OCI-LY1 (cell line): ENCODE results near the gene TTC16.

Experiments used
- H2AFZ ChIP-seq: fragments of 200-600 bp; sonication (generic), shearing (Covaris generic); 2 replicates; pipeline ENCODE4 v1.6.0; 2014; ENCODE audit warnings: antibody characterized with exemption, mild to moderate bottlenecking, low read length
- H3F3A ChIP-seq: fragments of 200-600 bp; sonication (generic), shearing (Covaris generic); 2 replicates; pipeline ENCODE4 v1.6.0; 2014; ENCODE audit warnings: mild to moderate bottlenecking, antibody characterized with exemption, low read length, moderate library complexity; ENCODE audit not compliant: insufficient read depth
- H3K27ac ChIP-seq: fragments of 200-600 bp; sonication (generic); 2 replicates; pipeline ENCODE4 v1.5.1; 2014; ENCODE audit warnings: low read length, mixed run types, mild to moderate bottlenecking, low read depth; ENCODE audit not compliant: poor library complexity, severe bottlenecking
- H3K27me3 ChIP-seq: fragments of 200-600 bp; sonication (generic); 2 replicates; pipeline ENCODE4 v1.6.0; 2014; ENCODE audit warnings: antibody characterized with exemption, mild to moderate bottlenecking, low read length, moderate library complexity; ENCODE audit not compliant: insufficient read depth
- H3K36me3 ChIP-seq: fragments of 200-600 bp; sonication (generic); 2 replicates; pipeline ENCODE4 v1.6.1; 2014; ENCODE audit warnings: mild to moderate bottlenecking, antibody characterized with exemption, low read length, moderate library complexity, mixed read lengths; ENCODE audit not compliant: insufficient read depth
- H3K4me1 ChIP-seq: fragments of 200-600 bp; sonication (generic); 2 replicates; pipeline ENCODE4 v1.5.1; 2014; ENCODE audit warnings: mild to moderate bottlenecking, low read length, moderate library complexity; ENCODE audit not compliant: insufficient read depth, severe bottlenecking
- H3K4me2 ChIP-seq: fragments of 200-600 bp; sonication (generic), shearing (Covaris generic); 2 replicates; pipeline ENCODE4 v1.6.1; 2014; ENCODE audit warnings: low read length
- H3K4me3 ChIP-seq: fragments of 200-600 bp; sonication (generic); 2 replicates; pipeline ENCODE4 v1.5.1; 2014; ENCODE audit warnings: low read length, low read depth, mild to moderate bottlenecking, mixed read lengths; ENCODE audit not compliant: poor library complexity, severe bottlenecking
- H3K79me2 ChIP-seq: fragments of 200-600 bp; shearing (Covaris generic); 2 replicates; pipeline ENCODE4 v1.6.1; 2016; ENCODE audit warnings: mixed run types, low read length, mixed read lengths; ENCODE audit not compliant: insufficient read depth
- H3K9ac ChIP-seq: fragments of 200-600 bp; sonication (generic), shearing (Covaris generic); 2 replicates; pipeline ENCODE4 v1.6.1; 2014; ENCODE audit warnings: mild to moderate bottlenecking, low read length, mixed read lengths
- H3K9me2 ChIP-seq: fragments of 200-600 bp; sonication (generic), shearing (Covaris generic); 2 replicates; pipeline ENCODE4 v1.6.1; 2014; ENCODE audit warnings: low read depth, mild to moderate bottlenecking, low read length, mixed read lengths
- H3K9me3 ChIP-seq: fragments of 200-600 bp; shearing (Covaris generic); 2 replicates; pipeline ENCODE4 v1.6.1; 2014; ENCODE audit warnings: low read length, mixed read lengths
- H4K20me1 ChIP-seq: fragments of 200-600 bp; sonication (generic), shearing (Covaris generic); 2 replicates; pipeline ENCODE4 v1.6.0; 2016; ENCODE audit warnings: mild to moderate bottlenecking, low read length; ENCODE audit not compliant: insufficient read depth
- EZH2 ChIP-seq: fragments of 200-600 bp; sonication (generic), shearing (Covaris generic); IDR thresholded peaks from 2 replicates; pipeline ENCODE4 v1.8.0; 2017; ENCODE audit warnings: borderline replicate concordance, mixed run types, mild to moderate bottlenecking, antibody characterized with exemption, low read length, moderate library complexity, mixed read lengths
- TF ChIP-seq, protein P1 (sequence below): fragments of 200-600 bp; sonication (generic), shearing (Covaris generic); IDR thresholded peaks from 2 replicates; pipeline ENCODE4 v1.5.1; 2017; ENCODE audit warnings: mild to moderate bottlenecking, antibody characterized with exemption, low read length, moderate library complexity, mixed read lengths

The TTC16 gene

GRCh38 chr9:127694890-127695720 lies 20.8 kb upstream of the TTC16 start:
- Histone ChIP-seq H3K27ac (no peak overlapping the region), H3K4me3 (no peak overlapping the region), H3K79me2 (no peaks in the 10 kb centered on the region), H2AFZ (no peak overlapping the region), H3F3A (no peaks in the 10 kb centered on the region), H4K20me1 (no peaks in the 10 kb centered on the region), H3K4me1 (peaks cover 10% of the 10 kb centered on the region), H3K4me2 (no peak overlapping the region), H3K9me3 (no peaks in the 10 kb centered on the region), H3K27me3 (no peaks in the 10 kb centered on the region; the same call in none of the 2 replicates), H3K9me2 (no peaks in the 10 kb centered on the region), H3K36me3 (no peaks in the 10 kb centered on the region), H3K9ac (no peak overlapping the region)
- TF ChIP-seq EZH2: no peak
- TF ChIP-seq, protein P1, sequence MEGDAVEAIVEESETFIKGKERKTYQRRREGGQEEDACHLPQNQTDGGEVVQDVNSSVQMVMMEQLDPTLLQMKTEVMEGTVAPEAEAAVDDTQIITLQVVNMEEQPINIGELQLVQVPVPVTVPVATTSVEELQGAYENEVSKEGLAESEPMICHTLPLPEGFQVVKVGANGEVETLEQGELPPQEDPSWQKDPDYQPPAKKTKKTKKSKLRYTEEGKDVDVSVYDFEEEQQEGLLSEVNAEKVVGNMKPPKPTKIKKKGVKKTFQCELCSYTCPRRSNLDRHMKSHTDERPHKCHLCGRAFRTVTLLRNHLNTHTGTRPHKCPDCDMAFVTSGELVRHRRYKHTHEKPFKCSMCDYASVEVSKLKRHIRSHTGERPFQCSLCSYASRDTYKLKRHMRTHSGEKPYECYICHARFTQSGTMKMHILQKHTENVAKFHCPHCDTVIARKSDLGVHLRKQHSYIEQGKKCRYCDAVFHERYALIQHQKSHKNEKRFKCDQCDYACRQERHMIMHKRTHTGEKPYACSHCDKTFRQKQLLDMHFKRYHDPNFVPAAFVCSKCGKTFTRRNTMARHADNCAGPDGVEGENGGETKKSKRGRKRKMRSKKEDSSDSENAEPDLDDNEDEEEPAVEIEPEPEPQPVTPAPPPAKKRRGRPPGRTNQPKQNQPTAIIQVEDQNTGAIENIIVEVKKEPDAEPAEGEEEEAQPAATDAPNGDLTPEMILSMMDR: no peak

GRCh38 chr9:127697575-127697974 lies 18.3 kb upstream of the TTC16 start:
- Histone ChIP-seq H3K4me2 (no peak overlapping the region), H3F3A (no peaks in the 10 kb centered on the region; the same call in 1 of the 2 replicates), H3K9me2 (no peaks in the 10 kb centered on the region), H3K4me1 (peaks cover 10% of the 10 kb centered on the region), H3K4me3 (no peak overlapping the region), H3K27ac (no peak overlapping the region), H3K9ac (no peak overlapping the region), H2AFZ (no peak overlapping the region), H3K36me3 (no peaks in the 10 kb centered on the region), H3K9me3 (no peaks in the 10 kb centered on the region), H3K27me3 (no peaks in the 10 kb centered on the region; the same call in 1 of the 2 replicates), H4K20me1 (no peaks in the 10 kb centered on the region), H3K79me2 (no peaks in the 10 kb centered on the region)
- TF ChIP-seq, protein P1: no peak
- TF ChIP-seq EZH2: no peak

GRCh38 chr9:127698386-127698785 lies 17.5 kb upstream of the TTC16 start:
- Histone ChIP-seq H3K9me2 (no peaks in the 10 kb centered on the region), H2AFZ (no peak overlapping the region), H3F3A (no peaks in the 10 kb centered on the region; the same call in 1 of the 2 replicates), H3K27ac (no peak overlapping the region), H3K9me3 (no peaks in the 10 kb centered on the region), H3K27me3 (no peaks in the 10 kb centered on the region; the same call in 1 of the 2 replicates), H3K9ac (no peak overlapping the region), H3K36me3 (no peaks in the 10 kb centered on the region), H3K4me2 (no peak overlapping the region), H3K4me1 (peaks cover 10% of the 10 kb centered on the region), H3K79me2 (no peaks in the 10 kb centered on the region), H3K4me3 (no peak overlapping the region), H4K20me1 (no peaks in the 10 kb centered on the region)
- no peak for TF ChIP-seq EZH2
- TF ChIP-seq, protein P1: no peak
